ENCODE data around the gene GREB1. TPM values are rescaled to one million over a fixed set of nuclear protein-coding genes. Genes with fewer than 3 reads are reported as not detected.

The GREB1 gene
- total RNA-seq, 1 experiment from 2014 or later = 6.2 TPM

DNA sequence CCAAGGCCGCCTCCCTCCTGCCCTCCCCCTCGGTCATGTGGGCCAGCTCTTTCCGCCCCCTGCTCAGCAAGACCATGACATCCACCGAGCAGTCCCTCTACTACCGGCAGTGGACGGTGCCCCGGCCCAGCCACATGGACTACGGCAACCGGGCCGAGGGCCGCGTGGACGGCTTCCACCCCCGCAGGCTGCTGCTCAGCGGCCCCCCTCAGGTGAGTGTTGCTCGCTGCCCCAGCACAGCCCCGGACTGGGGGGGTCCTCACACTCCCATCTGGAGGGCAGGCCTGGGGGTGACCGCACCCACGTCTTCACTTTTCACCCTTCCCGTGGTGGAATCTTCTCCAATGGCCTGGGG lies 84.8 kb downstream of the GREB1 start:
- ATAC-seq (no peak), DNase-seq (ENCODE audit: low read depth, low spot score) (no peak)
- H2AFZ ChIP-seq (ENCODE audit: low read depth, low read length, poor library complexity, severe bottlenecking) = no peak overlapping the region
- no peak overlapping the region for H3K4me3 ChIP-seq (replicated peaks in 1 of 2; ENCODE audit: low read depth in 1 of 2, low read length in 2 of 2)
- H4K20me1 ChIP-seq (ENCODE audit: insufficient read depth) = no peaks in the 10 kb centered on the region
- BruUV-seq (replicated peaks) = no TSS peak
- H3K36me3 ChIP-seq (ENCODE audit: control insufficient read depth in 1 of 2, insufficient read depth in 2 of 2, low read length in 2 of 2) = no peaks in the 10 kb centered on the region
- no peak for TF ChIP-seq TCF7L2 (IDR thresholded peaks at IDR 0.05; ENCODE audit: borderline replicate concordance, extremely low read depth, insufficient read depth, insufficient read length)
- no peak overlapping the region for H3K27ac ChIP-seq (ENCODE audit: low read depth, low read length)
- no peaks in the 10 kb centered on the region for H3K27me3 ChIP-seq (ENCODE audit: insufficient read depth, low read length)
- H3K9me3 ChIP-seq (ENCODE audit: control insufficient read depth in 1 of 2, insufficient read depth in 1 of 2, low read depth in 1 of 2, low read length in 2 of 2) = no peaks in the 10 kb centered on the region
- ChIA-PET CTCF (no interaction called here), RAD21 (ENCODE audit: low non-redundant PET in 1 of 2, low total read pairs in 2 of 2, uncharacterized antibody in 2 of 2, unreplicated experiment in 2 of 2) (no interaction called here), POLR2A (no interaction called here)
- H3K4me2 ChIP-seq (ENCODE audit: low read length) = no peak overlapping the region
- no peaks in the 10 kb centered on the region for H3K9me2 ChIP-seq (ENCODE audit: insufficient read depth)
- no peaks in the 10 kb centered on the region for H3K4me1 ChIP-seq (ENCODE audit: control insufficient read depth in 1 of 2, insufficient read depth in 2 of 2, low read length in 2 of 2)
- no peaks in the 10 kb centered on the region for H3K79me2 ChIP-seq (ENCODE audit: insufficient read depth, low read length)
- intact Hi-C loops (cut with micrococcal nuclease) = no loop called here
- H3K9ac ChIP-seq (ENCODE audit: low read length) = no peak overlapping the region

DNA sequence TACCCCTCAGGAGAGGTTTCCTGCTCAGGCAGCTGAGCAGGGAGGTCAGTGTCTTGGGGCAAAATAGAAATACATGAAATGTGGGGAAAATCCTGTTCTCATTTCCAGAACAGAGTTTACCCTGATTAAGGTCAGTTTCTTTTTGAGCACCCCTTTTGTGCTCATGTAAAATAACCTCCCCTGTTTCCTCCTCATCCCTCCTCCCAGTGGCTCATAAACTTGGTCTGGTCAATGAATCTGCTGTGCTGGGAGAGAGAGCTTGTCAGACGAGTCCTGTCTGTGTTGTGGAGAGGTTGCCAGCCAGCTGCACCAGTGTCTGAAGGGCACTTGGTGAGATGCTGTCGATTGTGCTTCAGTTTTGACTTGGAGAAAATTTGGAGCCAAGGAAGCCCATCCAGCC lies 87.6 kb downstream of the GREB1 start:
- POLR2A ChIA-PET = no interaction called here
- intact Hi-C loops (cut with micrococcal nuclease) = no loop called here

More for the DNA sequence above, 87.6 kb downstream of the GREB1 start:
- ATAC-seq = no peak
- no peaks in the 10 kb centered on the region for H4K20me1 ChIP-seq (ENCODE audit: insufficient read depth)
- H3K4me3 ChIP-seq (replicated peaks in 1 of 2; ENCODE audit: low read depth in 1 of 2, low read length in 2 of 2) = no peak overlapping the region
- H2AFZ ChIP-seq (ENCODE audit: low read depth, low read length, poor library complexity, severe bottlenecking) = no peak overlapping the region
- BruUV-seq (replicated peaks) = no TSS peak
- H3K79me2 ChIP-seq (ENCODE audit: insufficient read depth, low read length) = no peaks in the 10 kb centered on the region
- no peaks in the 10 kb centered on the region for H3K27me3 ChIP-seq (ENCODE audit: insufficient read depth, low read length)
- ChIA-PET CTCF (no interaction called here), RAD21 (ENCODE audit: low non-redundant PET in 1 of 2, low total read pairs in 2 of 2, uncharacterized antibody in 2 of 2, unreplicated experiment in 2 of 2) (no interaction called here)
- H3K27ac ChIP-seq (ENCODE audit: low read depth, low read length) = no peak overlapping the region
- no peak for DNase-seq (ENCODE audit: low read depth, low spot score)
- no peaks in the 10 kb centered on the region for H3K4me1 ChIP-seq (ENCODE audit: control insufficient read depth in 1 of 2, insufficient read depth in 2 of 2, low read length in 2 of 2)
- no peaks in the 10 kb centered on the region for H3K9me3 ChIP-seq (ENCODE audit: control insufficient read depth in 1 of 2, insufficient read depth in 1 of 2, low read depth in 1 of 2, low read length in 2 of 2)
- H3K4me2 ChIP-seq (ENCODE audit: low read length) = no peak overlapping the region
- no peaks in the 10 kb centered on the region for H3K36me3 ChIP-seq (ENCODE audit: control insufficient read depth in 1 of 2, insufficient read depth in 2 of 2, low read length in 2 of 2)
- no peaks in the 10 kb centered on the region for H3K9me2 ChIP-seq (ENCODE audit: insufficient read depth)
- H3K9ac ChIP-seq (ENCODE audit: low read length) = no peak overlapping the region
- TF ChIP-seq, protein P1, sequence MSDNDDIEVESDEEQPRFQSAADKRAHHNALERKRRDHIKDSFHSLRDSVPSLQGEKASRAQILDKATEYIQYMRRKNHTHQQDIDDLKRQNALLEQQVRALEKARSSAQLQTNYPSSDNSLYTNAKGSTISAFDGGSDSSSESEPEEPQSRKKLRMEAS (IDR thresholded peaks at IDR 0.05) = no peak
- no peak for TF ChIP-seq ELF1 (IDR thresholded peaks at IDR 0.05; ENCODE audit: borderline replicate concordance, low read depth)
- no peak for TF ChIP-seq EZH2 (IDR thresholded peaks at IDR 0.05)
- no peak for TF ChIP-seq POLR2AphosphoS5 (IDR thresholded peaks at IDR 0.05; ENCODE audit: low read depth, low read length)
- TF ChIP-seq SRF (IDR thresholded peaks at IDR 0.05; ENCODE audit: low read depth) = no peak
